GM19397 (cell line): ENCODE measurements around the gene SLC39A11.
"Not testable (repeated sequence)": the region's sequence is repeated elsewhere in the genome, so short reads cannot be mapped to it uniquely, and the experiment has no call there.

Experiments
- ATAC-seq: cut with Tn5 transposase; IDR thresholded peaks from one replicate; pipeline ENCODE4 v1.9.1; 2021; ENCODE audit warnings: mild to moderate bottlenecking, moderate library complexity; ENCODE audit not compliant: unreplicated experiment

SLC39A11 gene

DNA sequence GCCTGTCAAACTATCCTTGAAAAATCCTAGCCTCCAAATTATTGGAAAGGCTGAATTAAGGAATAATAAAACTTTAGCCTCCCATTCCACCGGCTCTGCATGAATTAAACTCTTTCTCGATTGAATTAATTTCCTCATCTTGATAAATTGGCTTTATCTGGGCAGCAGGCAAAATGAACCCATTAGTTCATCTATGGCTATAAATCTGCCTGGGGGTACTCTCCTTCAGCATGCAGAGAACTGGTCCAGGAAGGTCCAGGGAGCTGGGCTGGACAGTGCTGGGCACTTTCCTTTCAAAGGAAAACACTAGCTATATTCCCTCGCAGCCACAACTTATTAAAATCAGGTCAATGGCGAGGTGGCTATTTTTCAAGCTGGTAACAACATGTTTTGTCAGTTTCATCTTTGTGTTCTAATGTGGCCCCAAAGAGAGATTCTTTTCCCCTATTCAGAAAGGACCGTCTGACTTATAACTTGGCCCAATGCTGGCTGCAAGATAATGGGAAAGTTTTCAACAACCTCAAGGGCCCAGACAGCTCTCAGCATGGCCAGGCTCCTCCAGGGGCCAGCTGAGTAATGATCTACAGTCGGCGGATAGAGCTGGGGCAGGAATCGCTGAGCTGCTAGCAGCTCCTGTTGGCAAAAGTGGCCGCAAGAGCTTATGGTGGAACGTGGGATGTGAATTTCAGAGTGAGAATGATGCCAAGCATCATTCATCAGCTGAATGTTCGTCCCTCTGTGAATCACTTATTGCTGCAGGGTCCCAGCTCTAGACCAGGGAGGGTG lies 326.9 kb downstream of the SLC39A11 start:
- ATAC-seq, result no peak

DNA sequence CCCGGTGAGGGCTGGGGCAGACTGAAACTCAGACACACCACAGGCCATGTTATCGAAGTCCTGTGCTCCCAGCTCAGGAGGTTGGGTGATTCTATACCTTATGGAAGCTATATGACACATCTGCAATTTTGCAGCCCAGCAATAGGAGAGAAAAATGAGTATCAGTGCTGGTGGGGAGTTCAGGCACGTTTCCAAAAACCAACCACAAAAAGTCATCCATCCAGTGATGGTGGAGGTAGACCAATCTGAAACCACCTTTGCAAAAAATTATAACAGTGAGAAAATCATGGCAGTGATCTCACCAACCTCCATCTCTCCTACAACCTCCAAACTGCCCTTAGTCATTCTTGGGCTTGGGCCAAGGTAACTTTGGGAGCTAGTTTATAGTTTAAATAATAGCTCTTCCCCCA lies 327.9 kb downstream of the SLC39A11 start:
- ATAC-seq, result no peak

DNA sequence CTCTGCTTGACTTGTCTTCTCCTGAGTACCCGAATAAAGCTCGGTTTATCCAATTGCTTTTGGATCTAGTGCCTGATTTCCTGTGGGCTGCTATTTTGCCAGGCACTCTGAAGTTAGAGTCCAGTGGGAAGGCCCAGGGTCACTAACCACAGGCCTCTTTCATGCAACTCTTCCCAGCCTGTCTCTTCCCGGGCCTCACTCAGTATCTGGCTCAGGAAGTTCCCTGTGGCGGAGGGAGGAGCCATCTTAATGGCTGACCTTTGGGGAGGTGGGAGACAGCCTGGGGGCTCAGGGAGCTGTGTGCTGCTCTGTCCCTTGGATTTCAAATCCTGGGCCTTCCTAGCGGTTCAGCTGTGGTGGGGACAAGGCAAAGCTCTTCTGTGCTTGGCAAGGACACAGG lies 328.5 kb downstream of the SLC39A11 start:
- no peak for ATAC-seq

- ATAC-seq, result not testable (repeated sequence)
Measured at GRCh38 chr17:72761893-72762575, 330.5 kb downstream of the SLC39A11 start.

DNA sequence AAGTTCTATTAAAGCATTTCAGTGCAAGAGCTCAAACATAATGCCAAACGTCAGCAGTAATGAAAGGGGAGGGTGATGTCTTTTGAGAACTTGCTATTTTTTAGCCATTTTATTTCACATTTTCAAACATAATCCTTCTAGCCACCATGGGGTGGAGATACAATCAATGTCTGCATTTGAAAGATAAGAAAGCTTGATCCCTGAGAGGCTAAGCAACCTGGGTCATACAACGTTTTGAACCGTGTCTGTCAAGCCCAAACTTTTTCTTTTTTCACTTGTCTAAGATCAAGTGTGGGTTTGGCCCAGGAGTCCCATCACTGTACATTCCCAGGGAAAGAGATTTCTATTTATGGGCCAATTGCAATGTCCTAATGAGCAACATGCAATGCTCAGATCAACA lies 331.1 kb downstream of the SLC39A11 start:
- ATAC-seq, result no peak

- no peak for ATAC-seq
Measured at GRCh38 chr17:72760368-72760767, 332.1 kb downstream of the SLC39A11 start.

DNA sequence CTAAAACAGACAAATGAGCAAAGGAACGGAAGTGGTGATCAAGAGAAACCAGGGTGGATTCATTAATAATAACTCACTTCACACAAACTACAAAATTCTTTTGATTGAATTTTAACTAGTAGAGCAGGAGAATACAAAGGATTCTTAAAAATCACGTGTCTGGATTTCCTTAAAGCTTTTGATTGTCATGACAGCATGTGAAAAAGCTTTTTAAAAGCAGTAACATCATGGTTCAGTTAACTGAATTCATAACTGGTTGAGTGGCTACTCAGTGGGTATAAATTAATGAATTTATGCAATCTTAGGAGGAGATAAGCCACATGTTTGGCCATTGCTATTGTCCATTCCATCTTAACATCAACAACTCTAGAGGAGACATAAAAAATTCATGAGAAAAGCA lies 333.2 kb downstream of the SLC39A11 start:
- ATAC-seq, result no peak

GRCh38 chr17:72756256-72756655 lies 336.2 kb downstream of the SLC39A11 start:
- no peak for ATAC-seq

DNA sequence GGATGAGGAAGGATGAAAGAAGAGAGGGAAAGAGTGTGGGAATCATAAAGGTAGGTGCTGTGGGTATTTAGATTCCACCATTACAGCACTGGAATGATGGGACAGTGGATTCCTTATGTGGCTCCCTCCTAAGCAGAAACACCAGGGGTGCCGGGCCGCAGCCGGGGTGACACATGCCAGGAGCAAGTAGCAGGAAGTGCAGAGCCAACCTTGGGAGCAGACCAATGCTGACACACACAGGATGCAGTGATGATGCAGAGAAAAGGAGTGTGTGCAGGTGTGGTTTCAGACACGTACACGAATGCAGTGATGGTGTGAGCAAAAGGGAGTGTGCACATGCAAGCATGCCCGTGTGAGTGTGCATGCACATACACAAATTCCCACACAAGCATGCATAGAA lies 338.0 kb downstream of the SLC39A11 start:
- no peak for ATAC-seq

DNA sequence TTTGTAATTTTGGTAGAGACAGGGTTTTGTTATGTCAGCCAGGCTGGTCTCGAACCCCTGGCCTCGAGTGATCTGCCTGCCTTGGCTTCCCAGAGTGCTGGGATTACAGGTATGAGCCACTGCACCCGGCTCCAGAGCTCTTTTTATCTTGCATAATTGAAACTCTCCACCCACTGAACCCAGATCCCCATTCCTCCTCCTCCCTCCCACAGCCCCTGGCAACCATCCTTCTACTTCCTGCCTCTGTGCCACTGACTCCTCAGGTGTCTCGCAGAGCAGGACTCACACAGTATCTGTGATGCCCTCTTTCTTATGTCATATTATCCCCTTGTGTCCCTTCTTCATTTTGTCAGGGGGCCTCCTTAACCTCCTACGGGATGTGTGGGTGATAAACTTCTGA lies 340.7 kb downstream of the SLC39A11 start:
- no peak for ATAC-seq

- no peak for ATAC-seq
Measured at GRCh38 chr17:72749119-72749572, 343.3 kb downstream of the SLC39A11 start.

- ATAC-seq, result no peak
Measured at GRCh38 chr17:72747501-72747900, 345.0 kb downstream of the SLC39A11 start.

DNA sequence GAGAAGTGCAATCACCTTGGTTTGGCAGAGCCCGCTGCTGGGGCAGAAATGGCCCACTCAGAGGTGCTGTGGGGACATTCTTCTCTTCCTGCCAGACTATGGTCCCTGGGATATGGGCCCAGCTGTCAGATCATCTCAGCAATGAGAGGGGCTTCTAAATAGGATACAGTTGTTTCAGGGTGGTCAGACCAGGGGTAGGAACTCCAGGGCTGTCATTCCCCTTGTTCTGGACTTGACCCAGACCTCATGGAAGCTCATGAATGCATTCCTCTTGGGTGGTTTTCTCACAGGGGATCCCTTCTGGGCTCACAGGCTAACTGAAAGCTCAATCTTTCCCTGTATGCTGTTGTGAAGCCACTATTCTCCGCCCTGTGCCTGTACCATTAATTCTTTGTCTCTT lies 347.2 kb downstream of the SLC39A11 start:
- no peak for ATAC-seq

DNA sequence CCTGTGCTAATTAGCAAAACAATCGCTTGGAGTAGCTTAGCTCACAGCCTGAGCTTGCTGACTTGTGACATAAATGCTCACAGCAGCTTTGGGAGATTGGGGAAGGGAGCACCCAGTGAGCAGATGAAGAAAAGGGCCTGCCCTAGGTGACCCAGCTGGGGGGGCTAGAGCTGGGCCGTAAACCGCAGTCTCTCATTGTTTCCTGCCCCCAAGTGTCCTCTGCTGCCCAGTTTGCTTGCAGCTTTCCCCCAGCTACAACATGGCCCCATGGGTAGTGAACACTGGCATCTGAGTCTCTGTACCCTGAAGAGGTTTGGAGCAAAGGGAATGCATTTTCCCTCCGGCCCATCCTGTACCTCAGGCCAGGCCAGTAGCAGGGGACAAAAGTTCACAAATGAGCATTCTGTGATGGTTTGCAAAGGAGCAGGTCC lies 349.4 kb downstream of the SLC39A11 start:
- no peak for ATAC-seq

GRCh38 chr17:72737151-72737690 lies 355.3 kb downstream of the SLC39A11 start:
- ATAC-seq, result no peak

- no peak for ATAC-seq
Measured at GRCh38 chr17:72735592-72735991, 356.9 kb downstream of the SLC39A11 start.

DNA sequence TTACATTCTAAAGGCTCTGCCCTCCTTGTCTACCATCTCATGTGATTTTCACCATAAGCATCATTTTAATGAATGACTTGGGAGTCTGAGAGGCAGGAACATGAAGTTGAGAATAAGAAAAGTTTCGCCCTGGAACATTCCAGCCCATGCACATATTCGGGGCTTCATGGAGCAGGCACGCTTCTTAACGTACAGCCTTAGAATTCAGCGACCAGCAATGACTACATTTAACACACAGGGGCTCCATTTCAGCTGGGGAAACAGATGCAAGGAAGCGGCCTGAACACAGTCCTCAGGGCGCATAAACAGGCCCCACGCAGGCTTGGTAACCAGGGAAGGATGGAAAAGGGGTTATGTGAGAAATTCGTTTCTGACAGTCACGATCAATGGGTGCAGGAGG lies 357.4 kb downstream of the SLC39A11 start:
- ATAC-seq, result no peak

- no peak for ATAC-seq
Measured at GRCh38 chr17:72734613-72735012, 357.9 kb downstream of the SLC39A11 start.

GRCh38 chr17:72733619-72734282 lies 358.7 kb downstream of the SLC39A11 start:
- no peak for ATAC-seq

DNA sequence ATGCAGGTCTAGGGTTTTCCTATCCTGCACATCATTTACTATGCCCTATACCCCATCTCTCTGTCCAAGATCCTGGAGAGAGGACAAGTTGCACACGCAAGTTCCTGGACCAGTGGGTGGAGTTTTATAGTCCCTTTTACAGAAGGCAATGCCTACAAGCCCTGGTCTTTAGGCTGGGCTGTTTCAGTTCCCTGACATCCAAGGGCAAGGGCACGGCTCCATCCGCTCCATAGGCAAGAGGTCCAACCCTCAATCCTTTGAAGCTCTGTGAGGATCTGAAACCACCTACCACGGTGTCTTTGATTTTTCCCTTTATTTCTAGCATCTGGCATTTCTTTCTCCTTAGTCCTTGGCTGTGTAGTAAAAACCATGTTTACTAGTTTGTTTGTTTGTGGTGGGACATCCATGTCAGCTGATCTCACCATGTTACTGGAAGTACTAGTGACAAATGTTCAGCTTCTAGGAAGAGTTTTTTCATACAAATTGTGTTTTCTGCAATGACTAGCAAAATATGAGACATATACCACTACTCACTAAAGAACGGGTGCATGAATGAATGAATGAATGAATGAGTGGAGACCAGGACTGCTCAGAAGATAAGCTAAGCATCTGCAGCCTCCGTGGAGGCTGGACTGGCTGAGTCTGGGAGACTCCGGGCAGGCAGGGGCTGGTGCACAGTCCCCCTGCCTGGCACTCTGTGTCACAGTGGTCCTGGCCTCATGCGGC lies 359.4 kb downstream of the SLC39A11 start:
- ATAC-seq, result no peak

- ATAC-seq, result no peak
Measured at GRCh38 chr17:72730077-72730476, 362.4 kb downstream of the SLC39A11 start.
